ENCODE results near the gene SF3B1.

The SF3B1 gene

GRCh38 chr2:197455428-197455827 is 20.6 kb upstream of the SF3B1 start:
- Histone ChIP-seq H2BK120ac (ENCODE audit: insufficient read depth, low read length, poor library complexity) (no peak overlapping the region), H3K79me1 (ENCODE audit: low read length) (peaks cover 7% of the 10 kb centered on the region), H4K91ac (ENCODE audit: low read depth, low read length) (no peak overlapping the region), H3K14ac (ENCODE audit: low read length) (no peak overlapping the region), H3K23ac (ENCODE audit: low read length) (no peak overlapping the region), H4K8ac (ENCODE audit: low read depth, low read length) (no peak overlapping the region), H3K18ac (ENCODE audit: low read length) (no peak overlapping the region), H3K79me2 (ENCODE audit: control insufficient read depth, insufficient read depth, low read length, poor library complexity) (peaks cover 12% of the 10 kb centered on the region), H3K4me3 (ENCODE audit: low read depth, low read length) (no peak overlapping the region), H3K4me1 (ENCODE audit: control insufficient read depth in 1 of 2, insufficient read depth in 2 of 2, low read length in 2 of 2) (no peaks in the 10 kb centered on the region), H2AFZ (ENCODE audit: insufficient read depth, low read length, poor library complexity) (peak overlapping the region; percentile 17), H2BK5ac (ENCODE audit: low read depth, low read length, poor library complexity) (no peak overlapping the region), H3K9me3 (ENCODE audit: insufficient read depth, low read depth, low read length) (no peaks in the 10 kb centered on the region), H3K36me3 (ENCODE audit: control insufficient read depth in 1 of 2, insufficient read depth in 2 of 2, low read length in 2 of 2) (peaks cover 2 to 5% of the 10 kb centered on the region in 2 experiments), H3K9ac (ENCODE audit: low read length) (no peak overlapping the region), H2AK5ac (ENCODE audit: low read length) (no peak overlapping the region), H2BK12ac (ENCODE audit: low read length) (no peak overlapping the region), H4K12ac (ENCODE audit: low read depth, low read length) (no peak overlapping the region), H3K27me3 (ENCODE audit: insufficient read depth, low read length) (no peaks in the 10 kb centered on the region), H3K4me2 (ENCODE audit: low read length) (no peak overlapping the region), H3K4ac (ENCODE audit: low read depth, low read length) (peak overlapping the region; percentile 81), H3K27ac (ENCODE audit: low read depth, low read length) (no peak overlapping the region)
- WGBS (ENCODE audit: extremely low coverage, insufficient coverage, insufficient read length), result no CpG with 5 or more reads among the region's 1 CpG
- no peak for DNase-seq

GRCh38 chr2:197454923-197455322 is 20.1 kb upstream of the SF3B1 start:
- Histone ChIP-seq H3K9me3 (ENCODE audit: insufficient read depth, low read depth, low read length) (no peaks in the 10 kb centered on the region), H4K91ac (ENCODE audit: low read depth, low read length) (no peak overlapping the region), H3K4me3 (ENCODE audit: low read depth, low read length) (no peak overlapping the region), H3K36me3 (ENCODE audit: control insufficient read depth in 1 of 2, insufficient read depth in 2 of 2, low read length in 2 of 2) (peaks cover 2% of the 10 kb centered on the region in 2 experiments), H2BK12ac (ENCODE audit: low read length) (no peak overlapping the region), H2AK5ac (ENCODE audit: low read length) (no peak overlapping the region), H2BK120ac (ENCODE audit: insufficient read depth, low read length, poor library complexity) (no peak overlapping the region), H3K4me2 (ENCODE audit: low read length) (peak overlapping the region; percentile 24), H4K12ac (ENCODE audit: low read depth, low read length) (no peak overlapping the region), H3K4ac (ENCODE audit: low read depth, low read length) (peak overlapping the region; percentile 88), H3K23ac (ENCODE audit: low read length) (no peak overlapping the region), H3K9ac (ENCODE audit: low read length) (no peak overlapping the region), H3K79me1 (ENCODE audit: low read length) (peaks cover 7% of the 10 kb centered on the region), H4K8ac (ENCODE audit: low read depth, low read length) (no peak overlapping the region), H2BK5ac (ENCODE audit: low read depth, low read length, poor library complexity) (no peak overlapping the region), H3K14ac (ENCODE audit: low read length) (no peak overlapping the region), H3K27me3 (ENCODE audit: insufficient read depth, low read length) (no peaks in the 10 kb centered on the region), H3K4me1 (ENCODE audit: control insufficient read depth in 1 of 2, insufficient read depth in 2 of 2, low read length in 2 of 2) (no peaks in the 10 kb centered on the region), H3K27ac (ENCODE audit: low read depth, low read length) (no peak overlapping the region), H3K79me2 (ENCODE audit: control insufficient read depth, insufficient read depth, low read length, poor library complexity) (peaks cover 12% of the 10 kb centered on the region), H3K18ac (ENCODE audit: low read length) (no peak overlapping the region), H2AFZ (ENCODE audit: insufficient read depth, low read length, poor library complexity) (no peak overlapping the region)
- whole genome bisulfite sequencing (ENCODE audit: extremely low coverage, insufficient coverage, insufficient read length), result no CpG with 5 or more reads among the region's 2 CpGs
- no peak for DNase-seq

- H3K9ac ChIP-seq (ENCODE audit: low read length), result peak overlapping the region; percentile 99
- H2BK120ac ChIP-seq (ENCODE audit: insufficient read depth, low read length, poor library complexity), result no peak overlapping the region
- H3K4ac ChIP-seq (ENCODE audit: low read depth, low read length), result peak overlapping the region; percentile 41
- no CpG with 5 or more reads among the region's 11 CpGs for WGBS (ENCODE audit: extremely low coverage, insufficient coverage, insufficient read length)
- H3K27me3 ChIP-seq (ENCODE audit: insufficient read depth, low read length), result no peaks in the 10 kb centered on the region
- H4K91ac ChIP-seq (ENCODE audit: low read depth, low read length), result peak overlapping the region; percentile 96
- H3K23ac ChIP-seq (ENCODE audit: low read length), result no peak overlapping the region
- H3K79me1 ChIP-seq (ENCODE audit: low read length), result peaks cover 7% of the 10 kb centered on the region
- peak overlapping the region; percentile 97 for H3K27ac ChIP-seq (ENCODE audit: low read depth, low read length)
- DNase-seq, result no peak
- no peaks in the 10 kb centered on the region for H3K4me1 ChIP-seq (ENCODE audit: control insufficient read depth in 1 of 2, insufficient read depth in 2 of 2, low read length in 2 of 2)
- peak overlapping the region; percentile 11 for H3K14ac ChIP-seq (ENCODE audit: low read length)
- peak overlapping the region; percentile 52 for H2BK5ac ChIP-seq (ENCODE audit: low read depth, low read length, poor library complexity)
- H2BK12ac ChIP-seq (ENCODE audit: low read length), result no peak overlapping the region
- H3K9me3 ChIP-seq (ENCODE audit: insufficient read depth, low read depth, low read length), result no peaks in the 10 kb centered on the region
- H4K8ac ChIP-seq (ENCODE audit: low read depth, low read length), result peak overlapping the region; percentile 93
- no peak overlapping the region for H2AK5ac ChIP-seq (ENCODE audit: low read length)
- H4K12ac ChIP-seq (ENCODE audit: low read depth, low read length), result peak overlapping the region; percentile 22
- H3K79me2 ChIP-seq (ENCODE audit: control insufficient read depth, insufficient read depth, low read length, poor library complexity), result peaks cover 12% of the 10 kb centered on the region
- peak overlapping the region; percentile 98 for H3K4me2 ChIP-seq (ENCODE audit: low read length)
- peak overlapping the region; percentile 97 for H3K4me3 ChIP-seq (ENCODE audit: low read depth, low read length)
- peak overlapping the region; percentile 78 for H2AFZ ChIP-seq (ENCODE audit: insufficient read depth, low read length, poor library complexity)
- H3K18ac ChIP-seq (ENCODE audit: low read length), result no peak overlapping the region
- peaks cover 0 to 2% of the 10 kb centered on the region in 2 experiments for H3K36me3 ChIP-seq (ENCODE audit: control insufficient read depth in 1 of 2, insufficient read depth in 2 of 2, low read length in 2 of 2)
These were observed 19.1 kb upstream of the SF3B1 start for GRCh38 chr2:197453914-197454398.

- H2BK12ac ChIP-seq (ENCODE audit: low read length), result peak within 1 kb of the TSS; percentile 16
- peak within 1 kb of the TSS; percentile 78 for H2AFZ ChIP-seq (ENCODE audit: insufficient read depth, low read length, poor library complexity)
- peak within 1 kb of the TSS; percentile 42 for H2AK5ac ChIP-seq (ENCODE audit: low read length)
- no peaks in the 10 kb centered on the region for H3K27me3 ChIP-seq (ENCODE audit: insufficient read depth, low read length)
- no peaks in the 10 kb centered on the region for H3K9me3 ChIP-seq (ENCODE audit: insufficient read depth, low read depth, low read length)
- H3K4me1 ChIP-seq (ENCODE audit: control insufficient read depth in 1 of 2, insufficient read depth in 2 of 2, low read length in 2 of 2), result no peaks in the 10 kb centered on the region
- H3K14ac ChIP-seq (ENCODE audit: low read length), result peak within 1 kb of the TSS; percentile 88
- H4K8ac ChIP-seq (ENCODE audit: low read depth, low read length), result peak within 1 kb of the TSS; percentile 93
- peak within 1 kb of the TSS; percentile 97 for H3K4me3 ChIP-seq (ENCODE audit: low read depth, low read length)
- peak within 1 kb of the TSS; percentile 98 for H3K4me2 ChIP-seq (ENCODE audit: low read length)
- peak; percentile 100 for DNase-seq
- H3K79me1 ChIP-seq (ENCODE audit: low read length), result peaks cover 7% of the 10 kb centered on the region
- peak within 1 kb of the TSS; percentile 97 for H3K27ac ChIP-seq (ENCODE audit: low read depth, low read length)
- H3K9ac ChIP-seq (ENCODE audit: low read length), result peak within 1 kb of the TSS; percentile 99
- peak within 1 kb of the TSS; percentile 96 for H2BK5ac ChIP-seq (ENCODE audit: low read depth, low read length, poor library complexity)
- peak within 1 kb of the TSS; percentile 41 for H3K4ac ChIP-seq (ENCODE audit: low read depth, low read length)
- H3K23ac ChIP-seq (ENCODE audit: low read length), result peak within 1 kb of the TSS; percentile 86
- peak within 1 kb of the TSS; percentile 81 for H2BK120ac ChIP-seq (ENCODE audit: insufficient read depth, low read length, poor library complexity)
- H4K12ac ChIP-seq (ENCODE audit: low read depth, low read length), result peak within 1 kb of the TSS; percentile 49
- H3K36me3 ChIP-seq (ENCODE audit: control insufficient read depth in 1 of 2, insufficient read depth in 2 of 2, low read length in 2 of 2), result peaks cover 0 to 2% of the 10 kb centered on the region in 2 experiments
- peak within 1 kb of the TSS; percentile 82 for H3K18ac ChIP-seq (ENCODE audit: low read length)
- WGBS (ENCODE audit: extremely low coverage, insufficient coverage, insufficient read length), result no CpG with 5 or more reads among the region's 70 CpGs
- peaks cover 12% of the 10 kb centered on the region for H3K79me2 ChIP-seq (ENCODE audit: control insufficient read depth, insufficient read depth, low read length, poor library complexity)
- H4K91ac ChIP-seq (ENCODE audit: low read depth, low read length), result peak within 1 kb of the TSS; percentile 96
These were observed 18.5 kb upstream of the SF3B1 start, which contains the start of gene COQ10B for GRCh38 chr2:197453123-197453913. COQ10B (plus strand) TSS chr2:197453552; CDS start chr2:197453561, 9 bp downstream.

All from trophoblast cell (in vitro differentiated cells and primary cell).